HG03175 (cell line): ENCODE data around the gene SAMD4B.

ENCODE experiments used
- ATAC-seq: cut with Tn5 transposase; IDR thresholded peaks from one replicate; pipeline ENCODE4 v1.9.1; 2021; ENCODE audit warnings: mild to moderate bottlenecking, moderate library complexity; ENCODE audit not compliant: unreplicated experiment

The SAMD4B gene

GRCh38 chr19:39389631-39390414 is 47.6 kb downstream of the SAMD4B start:
- ATAC-seq: no peak

DNA sequence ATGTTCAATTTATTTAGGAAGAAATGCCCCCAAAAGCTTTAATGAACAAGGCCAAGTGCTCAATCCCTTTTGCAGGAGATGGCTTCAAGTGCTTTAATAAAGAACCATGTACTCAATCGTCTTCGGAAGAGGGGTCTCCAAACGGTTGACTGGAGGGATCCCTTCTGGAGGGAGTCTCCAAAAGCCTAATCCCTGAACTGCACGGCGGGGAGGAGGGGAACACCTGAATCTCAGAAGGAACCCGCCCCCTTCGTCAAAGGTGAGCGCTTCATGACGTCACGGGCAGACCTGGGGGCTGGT is 48.2 kb downstream of the SAMD4B start:
- ATAC-seq: no peak

DNA sequence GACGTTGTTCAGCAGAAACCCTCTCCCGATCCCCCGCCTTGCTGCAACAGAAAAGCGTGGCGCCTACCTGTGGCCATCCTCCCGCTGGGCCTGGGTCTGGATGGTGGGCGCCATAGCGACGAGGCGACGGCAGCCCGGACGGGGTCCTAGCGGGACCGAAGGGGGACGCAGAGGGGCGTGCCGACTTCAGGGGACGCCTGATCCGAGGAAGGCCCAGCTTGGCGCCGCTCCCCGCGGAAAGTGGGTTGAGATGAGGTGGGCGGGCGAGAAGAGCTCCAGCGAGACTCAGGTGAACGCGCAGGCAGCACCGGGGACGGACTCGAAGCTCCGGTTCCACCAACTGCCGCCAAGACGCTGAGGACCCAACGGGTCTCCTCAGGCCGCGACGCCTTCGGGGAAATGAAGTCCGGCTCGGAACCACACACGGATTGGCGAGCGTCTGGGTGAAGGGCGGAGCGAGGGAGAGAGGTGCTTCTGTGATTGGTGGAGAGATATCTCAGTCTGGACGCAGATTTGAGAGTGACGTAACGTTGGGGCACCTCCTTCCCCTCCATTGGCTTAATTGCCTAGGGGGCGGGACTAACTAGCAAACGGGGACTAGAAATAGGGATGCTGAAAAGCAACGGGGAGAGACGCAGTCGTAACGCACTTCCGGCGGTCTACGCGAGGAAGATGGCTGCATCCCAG is 48.7 kb downstream of the SAMD4B start, which contains the start of the genes MED29 and PAF1:
TSS of gene MED29 (plus strand) at position 628 of the 687 bp plus-strand sequence. CDS start at position 673, 45 bp downstream.
TSS of gene PAF1 (minus strand) at position 356 of the 687 bp plus-strand sequence. CDS start at position 114, 242 bp downstream.
- ATAC-seq: peak; percentile 94

- ATAC-seq: peak; percentile 47
Observed at GRCh38 chr19:39397360-39398296, 55.4 kb downstream of the SAMD4B start.

- no peak for ATAC-seq
Observed at GRCh38 chr19:39398297-39398864, 56.2 kb downstream of the SAMD4B start.

GRCh38 chr19:39399668-39400050 is 57.4 kb downstream of the SAMD4B start:
- no peak for ATAC-seq

DNA sequence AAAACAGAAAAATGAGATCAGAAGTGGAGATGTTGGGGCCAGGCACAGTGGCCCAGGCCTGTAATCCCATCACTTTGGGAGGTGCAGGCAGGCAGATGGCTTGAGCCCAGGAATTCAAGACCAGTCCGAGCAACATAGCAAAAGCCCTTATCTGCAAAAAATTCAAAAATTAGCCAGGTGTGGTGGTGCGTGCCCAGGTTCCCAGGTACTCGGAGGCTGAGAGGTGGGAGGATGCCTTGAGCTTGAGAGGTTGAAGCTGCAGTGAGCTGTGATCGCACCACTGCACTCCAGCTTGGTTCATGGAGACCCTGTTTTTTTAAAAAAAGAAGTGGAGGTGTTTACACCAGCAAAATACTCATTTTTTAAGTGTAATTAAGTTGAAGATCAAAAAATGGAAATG is 57.8 kb downstream of the SAMD4B start:
- ATAC-seq: no peak

GRCh38 chr19:39401070-39401548 is 58.9 kb downstream of the SAMD4B start:
- no peak for ATAC-seq

- ATAC-seq: peak; percentile 30
Observed at GRCh38 chr19:39401549-39402345, 59.5 kb downstream of the SAMD4B start.

DNA sequence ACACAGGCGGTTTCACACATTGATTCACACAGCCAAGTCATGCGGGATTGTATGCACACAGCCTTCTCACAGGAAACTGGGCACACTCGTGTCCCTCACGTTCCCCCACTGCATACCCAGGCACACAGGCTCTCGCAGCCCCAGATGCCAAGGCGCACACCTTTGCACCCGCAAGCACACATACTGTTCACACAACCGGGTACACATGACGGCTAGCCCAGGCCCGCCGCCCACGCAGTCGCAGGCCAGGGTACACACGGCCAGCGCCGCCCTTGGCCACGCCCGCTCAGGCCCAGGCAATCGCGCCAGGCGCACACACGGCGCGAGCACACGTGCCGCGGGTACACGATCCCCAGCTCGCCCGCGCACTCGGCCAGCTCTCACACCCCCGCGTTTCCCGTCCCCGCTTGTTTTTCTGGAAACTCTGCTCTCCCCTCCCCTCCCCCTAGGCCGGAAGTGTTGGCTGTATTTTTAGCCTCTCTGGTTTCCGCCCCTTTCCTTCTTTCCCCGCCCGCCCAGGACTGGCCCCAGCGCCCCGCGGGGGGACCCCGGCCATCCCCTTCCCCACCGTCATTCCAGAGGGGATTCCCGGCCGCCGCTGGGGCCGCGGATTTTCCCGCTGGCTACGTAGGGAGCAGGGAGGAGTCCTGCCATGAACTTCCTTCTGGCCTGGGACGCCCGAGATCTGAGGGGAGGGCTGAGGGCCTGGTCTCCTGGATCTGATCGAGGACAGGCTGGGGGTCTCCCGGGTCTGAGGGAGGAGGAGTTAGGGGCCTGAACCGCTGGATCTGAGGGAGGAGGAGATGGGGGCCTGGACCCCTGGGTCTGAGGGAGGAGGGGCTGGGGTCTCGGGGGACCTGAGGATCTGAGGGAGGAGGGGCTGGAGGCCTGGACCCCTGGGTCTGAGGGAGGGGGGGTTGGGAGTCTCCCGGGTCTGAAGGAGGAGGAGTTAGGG is 60.4 kb downstream of the SAMD4B start:
- peak; percentile 19 for ATAC-seq

GRCh38 chr19:39403331-39404312 is 61.4 kb downstream of the SAMD4B start:
- ATAC-seq: peak; percentile 28

DNA sequence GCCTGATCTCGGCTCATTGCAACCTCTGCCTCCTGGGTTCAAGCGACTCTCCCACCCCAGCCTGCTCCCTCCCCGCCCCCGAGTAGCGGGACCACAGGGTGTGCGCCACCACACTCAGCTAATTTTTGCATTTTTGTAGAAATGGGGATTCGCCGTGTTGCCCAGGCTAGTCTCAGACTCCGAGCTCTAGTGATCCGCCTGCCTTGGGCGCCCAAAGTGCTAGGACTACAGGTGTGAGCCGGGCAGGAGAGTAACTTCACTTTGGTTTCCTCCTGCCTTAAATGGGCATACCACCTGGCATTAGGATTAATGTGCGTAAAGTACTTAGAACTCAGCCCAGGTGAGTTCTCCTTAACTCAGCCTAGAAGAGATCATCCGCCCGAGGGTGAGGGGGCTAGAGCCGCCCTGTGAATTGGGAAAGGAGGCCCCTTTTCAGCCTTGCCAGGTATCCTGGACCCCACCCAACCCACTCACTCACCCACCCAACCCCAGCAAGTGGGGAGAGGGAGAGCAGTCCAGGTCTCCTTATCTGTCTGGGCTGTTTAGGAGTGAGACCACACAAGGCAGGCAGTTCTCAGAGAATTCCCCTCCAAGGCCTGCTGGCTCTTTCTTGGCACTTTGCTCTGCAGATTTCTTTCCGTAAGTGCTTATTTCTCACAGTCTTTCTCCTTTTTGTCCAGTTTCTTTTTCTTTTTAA is 63.2 kb downstream of the SAMD4B start:
- ATAC-seq: no peak

DNA sequence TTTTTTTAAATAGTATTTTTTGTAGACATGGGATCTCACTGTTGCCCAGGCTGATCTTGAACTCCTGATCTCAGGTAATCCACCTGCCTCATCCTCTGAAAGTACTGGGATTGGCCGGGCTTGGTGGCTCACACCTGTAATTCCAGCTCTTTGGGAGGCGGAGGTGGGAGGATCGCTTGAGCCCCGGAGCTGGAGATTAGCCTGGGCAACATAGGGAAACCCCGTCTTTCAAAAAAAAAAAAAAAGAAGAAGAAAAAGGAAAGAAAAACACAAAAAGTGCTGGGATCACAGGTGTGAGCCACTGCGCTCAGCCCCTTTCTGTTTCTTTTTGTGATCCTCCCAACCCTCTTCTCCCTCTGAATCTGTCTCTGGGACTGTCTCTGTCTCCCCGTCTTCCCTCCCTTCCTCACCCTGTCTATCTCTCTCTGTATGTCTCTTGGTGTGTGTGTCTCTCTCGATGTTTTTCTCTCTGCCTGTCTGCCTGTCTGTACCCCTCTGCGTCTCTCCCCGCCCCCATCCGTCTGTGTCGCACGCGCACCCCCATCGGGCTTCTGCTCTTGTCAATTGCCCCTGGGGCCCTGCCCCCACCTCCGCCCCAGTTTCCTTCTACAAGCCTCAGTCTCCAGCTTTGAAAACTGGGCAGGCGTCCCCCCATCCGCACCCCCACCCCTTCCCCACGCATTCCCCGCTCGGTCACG is 63.9 kb downstream of the SAMD4B start:
- ATAC-seq: no peak

- peak; percentile 19 for ATAC-seq
Observed at GRCh38 chr19:39406656-39407409, 64.6 kb downstream of the SAMD4B start, which contains the start of gene ZFP36. Gene ZFP36 (plus strand): TSS chr19:39406847. CDS start chr19:39406905, 58 bp downstream.

DNA sequence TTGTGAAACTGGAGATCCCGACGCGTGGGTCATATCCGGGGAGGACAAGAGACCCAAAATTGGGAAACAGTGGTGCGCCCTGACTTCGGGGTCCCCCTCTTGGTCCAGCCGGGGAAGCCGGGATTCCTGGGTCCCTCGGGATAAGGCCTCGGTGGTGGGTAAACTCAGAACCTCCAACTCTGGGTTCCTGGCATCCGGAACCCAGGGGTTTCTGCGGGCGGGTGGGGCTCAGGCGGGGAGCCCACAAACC is 65.1 kb downstream of the SAMD4B start:
- no peak for ATAC-seq
